Activated naive CD4-positive, alpha-beta T cell treated with anti-CD3 and anti-CD28 coated beads, Interleukin-2, amount 50 U/mL, for 24 hours (primary cell): ENCODE data around the gene FXYD2.

Experiments
- H3K27ac Mint-ChIP-seq: one replicate; pipeline ENCODE4 v1.8.0; 2021; ENCODE audit warnings: mild to moderate bottlenecking, mixed read lengths
- H3K27me3 Mint-ChIP-seq: one replicate; pipeline ENCODE4 v1.8.0; 2021; ENCODE audit warnings: mixed read lengths
- H3K36me3 Mint-ChIP-seq: one replicate; pipeline ENCODE4 v1.8.0; 2021; ENCODE audit warnings: mixed read lengths
- H3K4me1 Mint-ChIP-seq: one replicate; pipeline ENCODE4 v1.8.0; 2021; ENCODE audit warnings: mixed read lengths
- H3K4me3 Mint-ChIP-seq: one replicate; pipeline ENCODE4 v1.8.0; 2021; ENCODE audit warnings: mild to moderate bottlenecking, mixed read lengths
- H3K9me3 Mint-ChIP-seq: one replicate; pipeline ENCODE4 v1.8.0; 2021; ENCODE audit warnings: mixed read lengths

The FXYD2 gene

DNA sequence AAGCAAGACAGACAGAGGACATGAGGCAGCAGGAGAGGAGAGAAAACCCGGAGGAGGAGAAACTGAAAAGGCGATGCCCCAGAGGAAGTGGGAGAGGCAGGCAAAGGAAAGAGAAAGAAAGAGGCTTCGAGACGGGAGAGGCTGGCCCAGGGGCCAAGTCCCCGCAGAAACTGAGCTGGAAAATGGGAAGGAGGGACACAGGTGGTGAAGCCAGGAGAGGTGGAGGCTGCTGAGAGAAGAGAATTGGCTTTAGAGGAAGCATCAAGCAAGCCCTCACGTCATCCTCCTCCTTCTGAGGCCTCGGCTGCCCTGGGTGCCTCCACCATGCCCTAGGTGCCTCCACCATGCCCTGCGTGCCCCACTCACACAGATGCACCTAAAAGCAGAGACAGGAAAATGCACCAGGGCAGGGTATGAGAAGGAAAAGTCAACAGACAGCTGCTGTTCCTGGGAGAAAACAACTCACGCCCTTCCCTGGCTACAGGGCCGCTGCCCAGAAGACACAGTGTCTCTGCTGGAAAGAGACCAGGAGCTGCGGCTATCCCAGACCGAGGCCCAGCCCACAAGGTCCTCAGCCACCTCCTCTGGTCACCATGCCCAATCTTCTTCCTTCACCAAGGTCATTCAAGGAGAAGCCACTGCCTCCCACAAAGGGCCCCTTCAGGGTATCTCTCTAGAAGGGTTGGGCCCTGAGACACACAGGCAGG lies 37.6 kb upstream of the FXYD2 start:
- H3K36me3 Mint-ChIP-seq, result no peaks in the 10 kb centered on the region
- H3K27ac Mint-ChIP-seq, result no peak overlapping the region
- no peak overlapping the region for H3K4me3 Mint-ChIP-seq
- no peaks in the 10 kb centered on the region for H3K9me3 Mint-ChIP-seq
- H3K4me1 Mint-ChIP-seq, result no peaks in the 10 kb centered on the region
- no peaks in the 10 kb centered on the region for H3K27me3 Mint-ChIP-seq

DNA sequence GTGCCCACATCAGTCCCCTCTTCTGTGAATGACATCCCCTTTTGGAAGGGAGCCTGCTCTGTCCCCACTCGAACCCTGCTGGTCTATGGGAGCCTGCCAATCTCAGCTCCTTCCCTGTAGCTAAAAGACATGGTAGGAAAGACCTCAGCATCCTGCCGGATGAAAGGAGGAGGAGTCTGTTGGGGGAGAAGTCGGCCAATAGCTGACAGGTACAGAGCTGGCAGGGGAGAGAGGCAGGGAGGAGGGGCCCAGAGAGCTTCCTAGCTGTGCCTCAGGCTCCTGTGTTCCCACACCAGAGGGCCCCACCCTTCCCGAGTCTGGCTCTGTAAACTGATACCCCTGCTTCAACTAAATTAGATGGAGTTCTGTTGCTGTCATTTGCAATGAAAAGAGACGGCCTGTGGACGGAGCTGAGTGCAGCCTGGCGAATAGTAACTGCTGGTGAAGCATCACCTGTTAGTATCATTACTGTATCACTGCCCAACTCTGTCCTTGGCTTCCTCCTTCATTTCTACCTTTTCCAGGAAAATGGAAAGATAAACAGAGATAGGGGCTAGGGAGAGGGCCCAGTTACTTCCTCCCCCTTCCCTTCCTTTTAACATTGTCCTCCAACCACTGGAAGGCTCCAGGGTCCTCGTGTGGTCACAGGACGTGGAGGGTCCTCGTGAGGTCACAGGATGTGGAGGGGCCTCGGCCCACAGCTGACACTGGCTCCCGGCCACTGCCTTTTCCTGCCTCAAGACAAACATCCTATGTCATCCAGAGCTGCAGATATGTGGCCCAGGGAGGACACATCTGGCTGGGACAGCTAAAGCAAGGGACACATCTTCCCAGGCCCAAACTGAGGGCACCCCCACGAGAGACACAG lies 36.8 kb upstream of the FXYD2 start:
- Mint-ChIP-seq H3K4me1 (no peaks in the 10 kb centered on the region), H3K36me3 (no peaks in the 10 kb centered on the region), H3K9me3 (no peaks in the 10 kb centered on the region), H3K27me3 (no peaks in the 10 kb centered on the region), H3K27ac (no peak overlapping the region), H3K4me3 (no peak overlapping the region)

DNA sequence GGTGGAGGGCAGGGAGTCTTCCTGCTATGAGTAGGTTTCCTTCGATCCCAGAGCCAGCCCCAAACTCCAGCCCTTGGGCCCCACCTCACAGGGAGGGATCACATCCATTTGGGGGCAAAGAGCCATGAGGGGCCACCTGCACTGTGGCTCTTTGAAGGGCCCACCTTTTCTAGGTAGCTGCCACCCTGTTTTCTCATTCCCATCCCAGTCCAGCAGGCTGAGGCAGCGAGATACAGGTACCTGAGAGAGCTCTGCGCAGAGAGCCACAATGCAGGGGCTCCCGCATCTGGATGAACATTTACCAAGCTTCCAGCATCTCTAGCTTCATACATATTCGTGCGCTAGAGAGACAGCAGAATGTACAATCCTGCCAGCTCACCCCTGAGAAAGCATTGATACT lies 35.6 kb upstream of the FXYD2 start:
- no peak overlapping the region for H3K4me3 Mint-ChIP-seq
- no peaks in the 10 kb centered on the region for H3K9me3 Mint-ChIP-seq
- H3K4me1 Mint-ChIP-seq, result no peaks in the 10 kb centered on the region
- no peak overlapping the region for H3K27ac Mint-ChIP-seq
- H3K27me3 Mint-ChIP-seq, result no peaks in the 10 kb centered on the region
- H3K36me3 Mint-ChIP-seq, result no peaks in the 10 kb centered on the region

DNA sequence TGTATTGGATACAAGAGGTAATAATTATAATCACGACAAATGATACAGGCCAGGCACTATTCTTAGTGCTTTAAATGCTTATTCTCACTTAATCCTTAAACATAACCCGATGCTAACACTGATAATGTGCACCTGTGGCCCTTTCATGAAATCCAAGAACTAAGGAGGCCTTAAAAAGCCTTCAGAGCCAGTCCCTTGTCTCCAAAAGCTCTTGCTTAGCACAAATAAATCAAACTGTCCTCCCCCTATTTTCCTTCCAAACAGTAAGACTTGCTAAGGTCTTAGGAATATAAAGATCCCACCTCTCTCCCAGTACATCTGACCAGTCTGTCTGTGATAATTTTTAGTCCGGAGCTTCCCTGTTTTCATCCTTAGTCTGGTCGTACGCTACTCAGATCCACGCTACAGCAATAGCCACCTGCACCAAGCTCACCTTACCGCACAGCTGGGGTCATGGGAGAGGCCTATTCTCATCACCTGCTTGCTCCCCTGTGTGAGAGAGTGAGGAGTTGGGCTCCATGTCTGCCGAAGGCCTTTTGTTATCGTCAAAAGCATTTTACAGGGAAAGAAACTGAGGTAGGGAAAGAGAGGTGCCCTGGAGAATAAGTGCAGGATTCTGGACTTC lies 35.1 kb upstream of the FXYD2 start:
- no peaks in the 10 kb centered on the region for H3K36me3 Mint-ChIP-seq
- H3K27me3 Mint-ChIP-seq, result no peaks in the 10 kb centered on the region
- no peaks in the 10 kb centered on the region for H3K4me1 Mint-ChIP-seq
- H3K4me3 Mint-ChIP-seq, result no peak overlapping the region
- H3K9me3 Mint-ChIP-seq, result no peaks in the 10 kb centered on the region
- no peak overlapping the region for H3K27ac Mint-ChIP-seq

DNA sequence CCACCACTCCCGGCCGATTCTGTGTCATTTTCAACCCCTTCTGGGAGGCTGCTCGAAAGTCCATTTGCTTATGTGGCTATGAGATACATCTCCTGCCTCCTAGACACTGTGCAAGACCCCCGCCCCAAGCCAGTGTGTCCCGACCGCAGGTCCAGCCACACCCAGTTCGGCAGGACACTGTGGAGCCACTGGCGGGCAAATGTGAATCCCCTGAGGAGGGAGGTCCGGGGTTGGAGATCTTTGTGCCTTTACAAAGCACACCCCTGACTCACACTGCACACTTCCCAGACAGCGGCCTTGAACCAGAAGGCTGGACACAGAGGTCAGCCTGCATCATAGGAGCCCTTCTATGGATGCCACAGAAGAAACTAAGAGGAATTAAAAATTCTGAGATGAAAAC lies 34.5 kb upstream of the FXYD2 start:
- no peaks in the 10 kb centered on the region for H3K4me1 Mint-ChIP-seq
- H3K36me3 Mint-ChIP-seq, result no peaks in the 10 kb centered on the region
- no peak overlapping the region for H3K27ac Mint-ChIP-seq
- no peaks in the 10 kb centered on the region for H3K27me3 Mint-ChIP-seq
- no peaks in the 10 kb centered on the region for H3K9me3 Mint-ChIP-seq
- H3K4me3 Mint-ChIP-seq, result no peak overlapping the region

DNA sequence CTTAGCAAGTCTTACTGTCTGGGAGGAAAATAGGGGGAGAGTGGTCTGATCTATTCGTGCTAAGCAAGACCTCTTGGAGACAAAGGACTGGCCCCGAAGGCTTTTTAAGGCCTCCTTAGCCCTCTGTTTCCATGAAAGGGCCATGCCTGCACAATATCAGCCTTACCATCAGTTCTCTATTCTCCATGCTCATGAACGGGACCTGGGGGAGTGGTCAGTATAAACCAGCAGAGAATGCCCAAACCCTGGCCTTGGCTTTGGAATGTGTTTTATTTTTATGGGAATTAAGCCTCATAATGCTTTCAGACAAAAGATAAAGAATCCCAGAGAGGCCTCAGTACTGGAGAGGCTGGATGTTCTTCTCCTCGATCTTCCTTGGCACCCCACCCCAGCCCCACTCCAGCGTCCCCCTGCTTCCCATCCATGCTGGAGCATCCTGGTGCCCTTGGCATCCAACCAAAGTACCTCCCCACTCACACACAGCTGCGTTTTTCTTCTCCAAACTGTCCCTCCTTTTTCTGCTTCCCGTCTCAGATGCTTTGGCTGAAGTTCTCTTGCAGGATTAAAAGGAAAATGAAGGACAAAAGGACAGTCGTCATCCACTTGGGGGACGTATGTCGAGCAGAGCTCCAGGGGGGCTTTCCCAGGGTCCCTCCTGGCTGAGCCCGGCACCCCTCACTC lies 33.3 kb upstream of the FXYD2 start:
- peaks cover under 1% of the 10 kb centered on the region for H3K9me3 Mint-ChIP-seq
- no peaks in the 10 kb centered on the region for H3K4me1 Mint-ChIP-seq
- H3K36me3 Mint-ChIP-seq, result peaks cover under 1% of the 10 kb centered on the region
- no peaks in the 10 kb centered on the region for H3K27me3 Mint-ChIP-seq
- H3K27ac Mint-ChIP-seq, result no peak overlapping the region
- H3K4me3 Mint-ChIP-seq, result no peak overlapping the region

DNA sequence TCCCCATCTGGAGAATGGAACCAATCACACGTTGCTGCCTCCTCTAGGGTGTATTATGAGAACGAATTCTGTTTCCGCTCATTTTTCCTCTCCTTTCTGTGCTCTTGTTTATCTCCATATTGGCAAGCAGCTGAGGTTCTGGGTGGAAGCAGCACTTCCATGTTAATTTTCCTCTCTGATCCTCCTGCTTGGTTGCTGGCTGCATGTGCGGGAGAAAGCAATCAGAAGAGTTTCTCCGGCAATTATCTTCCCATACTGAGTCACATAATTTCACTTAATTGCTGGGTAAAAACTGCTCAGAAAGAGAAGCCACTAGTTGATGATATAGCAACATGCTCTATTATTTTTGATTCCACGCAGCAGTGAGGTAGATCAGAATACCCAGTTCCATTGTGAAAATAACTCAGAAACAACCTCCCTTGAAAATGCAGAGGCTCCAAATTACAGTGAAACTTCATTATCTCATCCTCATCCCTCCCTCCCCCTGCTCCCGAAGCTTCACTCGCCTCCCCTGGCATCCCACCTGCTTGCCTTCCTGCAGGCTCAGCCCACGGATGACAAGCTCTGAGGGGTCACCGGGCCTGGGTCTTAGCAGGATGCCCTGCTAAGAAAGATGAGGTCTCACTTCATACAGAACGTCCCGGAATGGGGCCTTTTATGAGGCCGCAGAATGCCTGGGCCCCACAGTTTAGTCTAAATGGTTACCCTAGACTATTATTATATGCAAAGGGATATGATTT lies 31.5 kb upstream of the FXYD2 start:
- Mint-ChIP-seq H3K27me3 (peaks cover 5% of the 10 kb centered on the region), H3K36me3 (peaks cover 5% of the 10 kb centered on the region), H3K27ac (no peak overlapping the region), H3K4me1 (peaks cover 4% of the 10 kb centered on the region), H3K4me3 (no peak overlapping the region), H3K9me3 (peaks cover 7% of the 10 kb centered on the region)

DNA sequence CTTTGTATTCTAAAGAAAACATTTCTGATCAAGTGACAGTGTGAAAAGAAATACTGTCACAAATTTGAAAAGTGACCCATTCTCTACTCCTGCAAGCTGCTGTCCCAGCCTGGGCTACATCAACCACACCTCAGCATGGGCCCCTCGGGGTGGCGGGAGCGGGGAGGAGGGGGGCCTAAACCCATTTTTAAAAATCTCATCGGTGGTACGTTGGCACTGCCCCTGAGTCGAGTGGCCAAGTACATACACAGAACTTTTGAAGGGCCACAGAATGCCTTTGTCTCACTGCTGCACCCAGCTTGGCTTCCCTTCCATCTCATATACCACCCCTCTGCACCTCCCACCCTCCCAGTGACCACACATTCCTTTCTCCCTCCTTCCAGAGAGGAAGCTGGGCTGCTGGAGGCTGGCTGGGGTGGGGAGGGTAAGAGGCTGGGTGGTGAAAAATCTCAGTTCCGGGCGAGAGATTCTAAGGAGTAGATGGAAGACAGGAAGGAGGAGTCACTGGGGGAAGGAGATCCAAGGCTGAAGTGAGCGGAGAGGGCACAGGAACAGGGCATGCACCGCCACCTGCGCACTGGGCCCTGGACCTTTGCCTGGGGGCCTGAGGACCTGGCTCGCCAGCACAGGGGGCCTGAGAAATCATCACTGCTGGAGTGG lies 30.8 kb upstream of the FXYD2 start:
- Mint-ChIP-seq H3K4me1 (peaks cover 4% of the 10 kb centered on the region), H3K4me3 (no peak overlapping the region), H3K27ac (no peak overlapping the region), H3K9me3 (peaks cover 7% of the 10 kb centered on the region), H3K36me3 (peaks cover 5% of the 10 kb centered on the region), H3K27me3 (peaks cover 5% of the 10 kb centered on the region)

DNA sequence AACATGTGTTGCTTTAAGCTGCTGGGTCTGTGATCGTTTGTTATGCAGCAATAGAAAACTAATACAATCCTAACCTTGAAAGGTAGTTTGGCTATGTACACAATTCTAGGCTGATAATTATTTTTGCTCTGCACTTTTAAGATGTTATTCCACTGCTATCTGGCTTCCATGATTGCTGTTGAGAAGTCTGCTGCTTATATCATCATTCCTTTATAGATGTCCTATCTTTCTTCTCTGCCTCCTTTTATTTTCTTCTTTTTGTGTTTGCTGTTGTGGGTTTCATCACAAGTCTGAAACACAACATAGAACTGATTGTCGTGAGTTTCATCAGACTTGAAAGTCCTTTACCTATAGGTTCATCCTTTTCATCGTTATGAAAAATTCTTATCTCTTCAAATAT lies 27.8 kb upstream of the FXYD2 start:
- peak overlapping the region; percentile 44 for H3K27ac Mint-ChIP-seq
- peaks cover 5% of the 10 kb centered on the region for H3K36me3 Mint-ChIP-seq
- H3K27me3 Mint-ChIP-seq, result peaks cover 5% of the 10 kb centered on the region
- peaks cover 7% of the 10 kb centered on the region for H3K9me3 Mint-ChIP-seq
- no peak overlapping the region for H3K4me3 Mint-ChIP-seq
- peaks cover 4% of the 10 kb centered on the region for H3K4me1 Mint-ChIP-seq

DNA sequence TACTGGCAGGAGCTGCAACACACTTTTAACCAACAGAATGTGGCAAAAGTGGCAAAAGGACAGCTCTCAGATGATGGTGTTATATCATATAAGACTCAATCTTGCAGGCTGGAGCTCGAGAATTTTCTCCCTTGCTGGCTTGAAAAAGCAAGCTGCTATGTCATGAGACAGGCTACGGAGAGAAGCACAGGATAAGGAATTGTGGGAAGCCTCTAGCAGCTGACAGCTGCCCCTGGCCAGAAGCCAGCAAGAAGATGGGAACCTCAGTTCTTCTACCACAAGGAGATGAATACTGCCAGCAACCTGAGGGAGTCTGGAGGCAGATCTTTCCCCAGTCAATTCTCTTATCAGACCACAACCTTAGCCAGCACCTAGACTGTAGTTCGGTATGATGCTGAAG lies 27.3 kb upstream of the FXYD2 start:
- H3K9me3 Mint-ChIP-seq, result peaks cover 7% of the 10 kb centered on the region
- H3K36me3 Mint-ChIP-seq, result peaks cover 5% of the 10 kb centered on the region
- peaks cover 5% of the 10 kb centered on the region for H3K27me3 Mint-ChIP-seq
- H3K27ac Mint-ChIP-seq, result no peak overlapping the region
- H3K4me1 Mint-ChIP-seq, result peaks cover 4% of the 10 kb centered on the region
- no peak overlapping the region for H3K4me3 Mint-ChIP-seq

DNA sequence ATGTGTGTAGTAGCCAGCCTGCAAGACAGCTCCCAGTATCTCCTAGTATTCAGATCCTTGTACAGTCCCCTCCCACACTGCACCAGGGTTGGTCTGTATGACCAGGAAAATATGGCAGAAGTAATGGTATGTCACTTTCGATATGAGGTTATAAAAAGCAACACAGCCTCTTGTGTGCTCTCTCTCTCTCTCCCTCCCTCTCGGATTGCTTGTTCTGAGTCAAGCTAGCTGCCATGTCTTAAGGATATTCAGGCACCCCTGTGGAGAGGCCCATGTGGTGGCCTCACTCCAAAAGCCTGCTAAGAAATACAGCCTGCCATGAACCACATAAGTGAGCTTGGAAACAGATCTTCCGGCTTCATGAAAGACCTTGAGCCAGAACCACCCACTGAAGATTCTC lies 26.6 kb upstream of the FXYD2 start:
- Mint-ChIP-seq H3K4me3 (no peak overlapping the region), H3K36me3 (peaks cover 5% of the 10 kb centered on the region)

DNA sequence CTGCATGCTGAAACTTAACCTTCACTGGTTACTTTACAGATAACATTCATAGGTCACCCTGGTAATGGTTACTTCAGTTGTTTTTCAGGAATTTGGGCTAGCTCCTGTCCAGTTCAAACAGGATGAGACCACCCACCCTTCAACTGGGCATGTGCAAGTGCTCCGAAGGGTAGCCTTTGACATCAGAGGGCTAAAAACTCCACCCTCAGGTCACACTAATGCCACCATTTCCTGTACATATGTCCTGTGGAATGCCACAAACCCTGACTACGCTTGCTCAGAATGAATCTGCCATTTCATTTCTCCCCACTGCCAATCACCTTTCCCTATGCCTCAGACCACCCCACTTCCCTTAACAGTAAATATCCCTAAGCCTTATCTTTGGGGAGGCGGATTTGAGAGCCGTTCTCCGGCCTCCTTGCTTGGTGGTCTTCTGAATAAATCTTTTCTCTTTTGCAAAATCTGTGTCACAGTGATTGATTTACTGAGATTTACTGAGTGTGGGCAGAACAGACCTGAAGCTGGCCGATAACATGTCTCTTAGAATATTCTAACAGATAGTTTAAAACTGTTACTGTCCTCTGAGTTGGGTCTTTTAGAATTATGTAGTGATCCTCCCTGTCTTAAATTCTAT lies 25.4 kb upstream of the FXYD2 start:
- no peak overlapping the region for H3K27ac Mint-ChIP-seq
- H3K4me3 Mint-ChIP-seq, result no peak overlapping the region
- H3K4me1 Mint-ChIP-seq, result peaks cover 4% of the 10 kb centered on the region
- H3K36me3 Mint-ChIP-seq, result peaks cover 5% of the 10 kb centered on the region
- H3K9me3 Mint-ChIP-seq, result peaks cover 7% of the 10 kb centered on the region
- H3K27me3 Mint-ChIP-seq, result peaks cover 5% of the 10 kb centered on the region

More for the DNA sequence above, 26.6 kb upstream of the FXYD2 start:
- Mint-ChIP-seq H3K27ac (no peak overlapping the region), H3K9me3 (peaks cover 7% of the 10 kb centered on the region), H3K4me1 (peaks cover 4% of the 10 kb centered on the region), H3K27me3 (peaks cover 5% of the 10 kb centered on the region)

DNA sequence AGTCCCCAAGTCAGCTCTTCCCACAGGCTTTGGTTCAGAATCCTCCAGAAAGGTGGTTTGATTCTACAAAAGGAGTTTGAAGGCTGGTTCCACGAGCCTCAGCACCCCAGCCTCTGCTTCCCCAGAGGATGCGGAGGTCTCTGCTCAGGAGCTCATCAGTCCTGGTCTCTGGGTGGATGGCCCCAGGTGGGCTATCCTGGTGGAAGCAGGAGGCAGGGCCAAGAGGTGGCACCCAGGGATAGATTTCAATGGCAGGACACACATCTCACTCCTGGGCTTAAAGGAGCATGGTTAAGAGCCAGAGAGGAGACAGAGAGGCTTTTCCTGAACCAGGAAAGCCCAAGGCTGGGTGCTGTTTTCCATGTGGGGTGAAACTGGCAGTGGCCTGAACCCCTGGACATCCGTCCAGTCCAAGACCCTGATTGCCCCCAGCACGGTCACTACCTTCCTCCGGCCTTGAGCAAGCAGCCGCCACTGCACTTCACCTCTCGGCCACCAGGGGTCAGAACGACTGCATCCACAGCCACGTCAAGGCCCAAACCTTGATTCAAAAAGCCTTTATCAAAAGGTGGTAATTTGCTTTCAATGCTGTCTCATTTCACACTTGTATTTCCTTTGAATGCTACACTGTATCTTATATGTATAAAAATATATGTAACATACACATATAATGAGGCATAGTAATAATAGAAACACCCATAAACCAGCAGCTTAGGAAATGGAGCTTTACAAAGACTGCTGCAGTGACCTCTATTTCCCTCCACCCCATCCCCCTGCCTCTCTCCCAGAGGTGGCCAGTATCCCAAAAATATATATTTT lies 19.3 kb upstream of the FXYD2 start:
- peak overlapping the region; percentile 51 for H3K27ac Mint-ChIP-seq
- H3K4me1 Mint-ChIP-seq, result no peaks in the 10 kb centered on the region
- no peaks in the 10 kb centered on the region for H3K9me3 Mint-ChIP-seq
- H3K27me3 Mint-ChIP-seq, result no peaks in the 10 kb centered on the region
- no peaks in the 10 kb centered on the region for H3K36me3 Mint-ChIP-seq
- no peak overlapping the region for H3K4me3 Mint-ChIP-seq
